Measurements from ENCODE around the gene KIF7. TPM values are rescaled to one million over a fixed set of nuclear protein-coding genes. Genes with fewer than 3 reads are reported as not detected.

The KIF7 gene
- total and polyA plus RNA-seq, 2 of the 4 experiments (the other 2 are of a cell fraction), result 5.0 to 9.0 TPM

- Histone ChIP-seq H3K4ac (ENCODE audit: low read depth, low read length) (no peak overlapping the region), H4K5ac (ENCODE audit: low read depth, low read length) (no peak overlapping the region), H2BK5ac (ENCODE audit: low read depth, low read length, poor library complexity, severe bottlenecking) (no peak overlapping the region), H3K9me1 (ENCODE audit: insufficient read depth, low read length) (no peaks in the 10 kb centered on the region), H4K8ac (ENCODE audit: low read depth in 2 of 2, low read length in 2 of 2) (no peak overlapping the region), H3K56ac (ENCODE audit: extremely low read depth, insufficient read depth, low read length) (no peak overlapping the region), H3K27me3 (ENCODE audit: control insufficient read depth, insufficient read depth, low read length) (no peaks in the 10 kb centered on the region), H3K36me3 (ENCODE audit: control insufficient read depth, insufficient read depth, low read length) (peaks cover 64% of the 10 kb centered on the region), H3K23ac (ENCODE audit: low read depth, low read length) (no peak overlapping the region), H2BK120ac (ENCODE audit: low read depth, low read length) (no peak overlapping the region), H2AK9ac (replicated peaks; ENCODE audit: low read depth, low read length, poor library complexity) (no peak overlapping the region), H3K79me1 (ENCODE audit: low read depth in 1 of 2, low read length in 2 of 2) (peaks cover 0 to 3% of the 10 kb centered on the region in 2 experiments; a peak in 1 of 4 replicates), H4K91ac (ENCODE audit: insufficient read depth, low read depth, low read length) (no peak overlapping the region), H2BK20ac (ENCODE audit: low read depth, low read length) (no peak overlapping the region), H3K9me3 (ENCODE audit: control insufficient read depth, insufficient read depth, low read length) (no peaks in the 10 kb centered on the region), H3K4me3 (ENCODE audit: insufficient read depth, low read depth, low read length) (no peak overlapping the region), H2AK5ac (ENCODE audit: low read depth, low read length) (no peak overlapping the region), H3K4me1 (ENCODE audit: control insufficient read depth, insufficient read depth, low read length) (no peaks in the 10 kb centered on the region), H3K14ac (replicated peaks; ENCODE audit: low read depth, low read length) (no peak overlapping the region), H2AFZ (replicated peaks; ENCODE audit: low read length, poor library complexity) (no peak overlapping the region), H3K27ac (ENCODE audit: insufficient read depth, low read length) (no peak overlapping the region), H3K18ac (ENCODE audit: low read depth, low read length) (no peak overlapping the region), H4K20me1 (ENCODE audit: insufficient read depth, low read length) (no peaks in the 10 kb centered on the region; the same call in 1 of the 2 replicates), H2BK15ac (ENCODE audit: low read depth, low read length) (no peak overlapping the region), H3K4me2 (ENCODE audit: low read depth, low read length) (no peak overlapping the region), H3K9ac (ENCODE audit: low read depth, low read length) (no peak overlapping the region)
- WGBS, 2 experiments (ENCODE audit: extremely low coverage in 2 of 2, insufficient read length in 1 of 2), result 100% methylated on average over 4 of the region's 10 CpGs; no CpG with 5 or more reads in 1 of the 2 experiments
- ChIA-PET POLR2A (ENCODE audit: unreplicated experiment) (no interaction called here), CTCF (no interaction called here)
- TF ChIP-seq RCOR1 (IDR thresholded peaks at IDR 0.05; ENCODE audit: insufficient replicate concordance, low read length), result no peak
- no peak for TF ChIP-seq SMC3 (IDR thresholded peaks at IDR 0.05; ENCODE audit: low read depth, low read length)
- TF ChIP-seq, protein P1, sequence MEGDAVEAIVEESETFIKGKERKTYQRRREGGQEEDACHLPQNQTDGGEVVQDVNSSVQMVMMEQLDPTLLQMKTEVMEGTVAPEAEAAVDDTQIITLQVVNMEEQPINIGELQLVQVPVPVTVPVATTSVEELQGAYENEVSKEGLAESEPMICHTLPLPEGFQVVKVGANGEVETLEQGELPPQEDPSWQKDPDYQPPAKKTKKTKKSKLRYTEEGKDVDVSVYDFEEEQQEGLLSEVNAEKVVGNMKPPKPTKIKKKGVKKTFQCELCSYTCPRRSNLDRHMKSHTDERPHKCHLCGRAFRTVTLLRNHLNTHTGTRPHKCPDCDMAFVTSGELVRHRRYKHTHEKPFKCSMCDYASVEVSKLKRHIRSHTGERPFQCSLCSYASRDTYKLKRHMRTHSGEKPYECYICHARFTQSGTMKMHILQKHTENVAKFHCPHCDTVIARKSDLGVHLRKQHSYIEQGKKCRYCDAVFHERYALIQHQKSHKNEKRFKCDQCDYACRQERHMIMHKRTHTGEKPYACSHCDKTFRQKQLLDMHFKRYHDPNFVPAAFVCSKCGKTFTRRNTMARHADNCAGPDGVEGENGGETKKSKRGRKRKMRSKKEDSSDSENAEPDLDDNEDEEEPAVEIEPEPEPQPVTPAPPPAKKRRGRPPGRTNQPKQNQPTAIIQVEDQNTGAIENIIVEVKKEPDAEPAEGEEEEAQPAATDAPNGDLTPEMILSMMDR (conservative IDR thresholded peaks at IDR 0.05; ENCODE audit: low read depth, low read length), result no peak
- no peak for TF ChIP-seq BHLHE40 (IDR thresholded peaks at IDR 0.05; ENCODE audit: low read depth, low read length)
- no peak for TF ChIP-seq CHD1 (IDR thresholded peaks at IDR 0.05; ENCODE audit: low read depth, low read length)
- TF ChIP-seq MAZ (IDR thresholded peaks at IDR 0.05; ENCODE audit: borderline replicate concordance, low read depth, low read length), result no peak
- dilution Hi-C loops (cut with HindIII; ENCODE audit: low sequenced_read_pairs, unreplicated experiment) (no loop called here), intact Hi-C loops (cut with micrococcal nuclease) (no loop called here), in situ Hi-C loops (cut with MboI; ENCODE audit: low sequenced_read_pairs) (no loop called here)
- no peak for DNase-seq
- no TSS peak for BruUV-seq (replicated peaks)
- ATAC-seq (ENCODE audit: low read depth), result no peak
Observed at GRCh38 chr15:89631902-89632264, 23.4 kb downstream of the KIF7 start.
